Suprapubic skin (tissue), 4 donors: ENCODE data around the gene APOM.
A peak's percentile ranks its signal among the peaks of the same experiment; 100 is the strongest.

Experiments used
- CTCF ChIP-seq, 2 donors: fragments of 200-600 bp in 1 of 2; fragments of 450-650 bp in 1 of 2; sonication (generic) in 1 of 2; IDR thresholded peaks; one replicate each; pipeline ENCODE4 v1.5.1; 2016 to 2019; ENCODE audit warnings: antibody characterized with exemption in 2 of 2, mild to moderate bottlenecking in 1 of 2, moderate library complexity in 1 of 2
- EP300 ChIP-seq: sonication (generic); formaldehyde crosslinking; IDR thresholded peaks from one replicate; pipeline ENCODE4 v1.6.1; 2017; ENCODE audit warnings: antibody characterized with exemption
- POLR2A ChIP-seq, 2 donors: fragments of 450-650 bp; IDR thresholded peaks; one replicate each; pipeline ENCODE4 v1.6.1; 2017; ENCODE audit warnings: antibody characterized with exemption in 2 of 2, mild to moderate bottlenecking in 2 of 2, moderate library complexity in 2 of 2
- POLR2AphosphoS5 ChIP-seq, 3 donors: sonication (generic); formaldehyde crosslinking; IDR thresholded peaks; one replicate each; pipeline ENCODE4 v1.6.1; 2017; ENCODE audit warnings: antibody characterized with exemption in 3 of 3

GRCh38 chr6:31619805-31620585, 35.7 kb upstream of the APOM start:
- TF ChIP-seq CTCF (IDR thresholded peaks at IDR 0.05) (no peak), EP300 (no peak), POLR2A (IDR thresholded peaks at IDR 0.05) (peak; percentile 79 to 92), POLR2AphosphoS5 (IDR thresholded peaks at IDR 0.05) (peak; percentile 4 to 87 (median 85))
